ENCODE results near the gene LLPH. TPM values are rescaled to one million over a fixed set of nuclear protein-coding genes. Genes with fewer than 3 reads are reported as not detected.

LLPH gene
- total and polyA plus RNA-seq, 7 donors: 13.4 to 57.1 (median 24.1) TPM

DNA sequence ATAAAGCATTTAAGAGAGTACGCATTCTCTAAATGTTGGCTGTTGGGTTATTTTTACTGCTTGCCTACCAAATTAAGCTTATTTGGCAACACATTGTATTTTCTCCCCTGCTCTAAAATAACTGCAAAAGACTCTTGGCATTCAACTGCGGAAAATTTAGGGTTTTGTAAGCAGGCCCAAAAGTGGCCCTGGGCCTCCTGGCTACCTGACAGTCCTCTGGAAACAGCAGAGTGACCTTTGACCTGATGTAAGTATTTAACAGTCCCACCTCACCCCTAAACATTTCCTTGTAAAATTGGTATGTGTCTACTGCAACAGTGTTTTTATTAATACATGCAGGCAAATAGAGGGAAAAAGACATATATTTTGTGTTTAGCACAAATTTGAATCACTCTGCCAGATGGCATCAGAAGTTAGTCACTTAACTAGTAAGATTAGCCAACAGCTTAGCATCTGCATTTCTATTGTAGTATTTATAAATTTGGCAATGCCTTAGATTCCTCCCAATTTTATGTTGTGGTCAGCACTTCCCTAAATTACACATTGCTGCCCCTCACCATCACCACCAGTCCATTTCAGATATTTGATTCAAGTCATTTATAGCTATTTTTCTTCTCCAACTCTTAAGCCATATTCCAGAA is 11.2 kb downstream of the LLPH start:
- ATAC-seq (no peak), DNase-seq (no peak)
- no peaks in the 10 kb centered on the region for H3K9me3 ChIP-seq
- no peak overlapping the region for H3K4me3 ChIP-seq
- TF ChIP-seq, protein P1, sequence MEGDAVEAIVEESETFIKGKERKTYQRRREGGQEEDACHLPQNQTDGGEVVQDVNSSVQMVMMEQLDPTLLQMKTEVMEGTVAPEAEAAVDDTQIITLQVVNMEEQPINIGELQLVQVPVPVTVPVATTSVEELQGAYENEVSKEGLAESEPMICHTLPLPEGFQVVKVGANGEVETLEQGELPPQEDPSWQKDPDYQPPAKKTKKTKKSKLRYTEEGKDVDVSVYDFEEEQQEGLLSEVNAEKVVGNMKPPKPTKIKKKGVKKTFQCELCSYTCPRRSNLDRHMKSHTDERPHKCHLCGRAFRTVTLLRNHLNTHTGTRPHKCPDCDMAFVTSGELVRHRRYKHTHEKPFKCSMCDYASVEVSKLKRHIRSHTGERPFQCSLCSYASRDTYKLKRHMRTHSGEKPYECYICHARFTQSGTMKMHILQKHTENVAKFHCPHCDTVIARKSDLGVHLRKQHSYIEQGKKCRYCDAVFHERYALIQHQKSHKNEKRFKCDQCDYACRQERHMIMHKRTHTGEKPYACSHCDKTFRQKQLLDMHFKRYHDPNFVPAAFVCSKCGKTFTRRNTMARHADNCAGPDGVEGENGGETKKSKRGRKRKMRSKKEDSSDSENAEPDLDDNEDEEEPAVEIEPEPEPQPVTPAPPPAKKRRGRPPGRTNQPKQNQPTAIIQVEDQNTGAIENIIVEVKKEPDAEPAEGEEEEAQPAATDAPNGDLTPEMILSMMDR (IDR thresholded peaks at IDR 0.05): no peak
- H3K36me3 ChIP-seq (ENCODE audit: insufficient read depth in 1 of 2, low read depth in 1 of 2): peaks cover 4 to 38% of the 10 kb centered on the region in 2 donors
- H3K27me3 ChIP-seq (ENCODE audit: insufficient read depth in 3 of 3, low read length in 2 of 3): no peaks in the 10 kb centered on the region
- H3K4me1 ChIP-seq: no peaks in the 10 kb centered on the region
- H3K27ac ChIP-seq: no peak overlapping the region
- WGBS, 3 donors: 71 to 76% (median 72%) methylated on average over 2 of the region's 2 CpGs
- intact Hi-C loops (cut with DNase I): no loop called here

- ATAC-seq: no peak
- intact Hi-C loops (cut with DNase I): no loop called here
Observed at GRCh38 chr12:66118240-66118891, 12.2 kb downstream of the LLPH start.

DNA sequence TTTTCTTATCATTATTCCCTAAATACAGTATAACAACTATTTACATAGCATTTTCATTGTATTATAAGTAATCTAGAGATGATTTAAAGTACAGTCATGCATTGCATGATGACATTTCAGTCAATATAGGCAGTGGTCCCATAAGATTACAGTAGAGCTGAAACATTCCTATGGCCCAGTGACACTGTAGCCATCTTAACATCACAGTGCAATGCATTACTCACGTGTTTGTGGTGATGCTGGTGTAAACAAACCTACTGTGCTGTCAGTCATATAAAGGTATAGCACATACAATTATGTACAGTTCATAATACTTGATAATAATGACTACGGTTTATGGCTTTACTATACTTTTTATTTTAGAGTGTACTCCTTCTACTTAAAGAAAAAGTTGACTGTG is 13.3 kb downstream of the LLPH start:
- intact Hi-C loops (cut with DNase I): no loop called here
- ATAC-seq: no peak
- 90 to 93% (median 91%) methylated on average over 2 of the region's 2 CpGs for WGBS, 3 donors

More at GRCh38 chr12:66118240-66118891, 12.2 kb downstream of the LLPH start:
- Histone ChIP-seq H3K4me1 (no peaks in the 10 kb centered on the region), H3K4me3 (no peak overlapping the region), H3K36me3 (ENCODE audit: insufficient read depth in 1 of 2, low read depth in 1 of 2) (peaks cover 2 to 28% of the 10 kb centered on the region in 2 donors), H3K9me3 (no peaks in the 10 kb centered on the region), H3K27ac (no peak overlapping the region), H3K27me3 (ENCODE audit: insufficient read depth in 3 of 3, low read length in 2 of 3) (no peaks in the 10 kb centered on the region)
- no peak for DNase-seq
- TF ChIP-seq, protein P1 (IDR thresholded peaks at IDR 0.05): no peak
- WGBS, 3 donors: 94 to 97% (median 94%) methylated on average over 8 to 9 of the region's 9 CpGs

DNA sequence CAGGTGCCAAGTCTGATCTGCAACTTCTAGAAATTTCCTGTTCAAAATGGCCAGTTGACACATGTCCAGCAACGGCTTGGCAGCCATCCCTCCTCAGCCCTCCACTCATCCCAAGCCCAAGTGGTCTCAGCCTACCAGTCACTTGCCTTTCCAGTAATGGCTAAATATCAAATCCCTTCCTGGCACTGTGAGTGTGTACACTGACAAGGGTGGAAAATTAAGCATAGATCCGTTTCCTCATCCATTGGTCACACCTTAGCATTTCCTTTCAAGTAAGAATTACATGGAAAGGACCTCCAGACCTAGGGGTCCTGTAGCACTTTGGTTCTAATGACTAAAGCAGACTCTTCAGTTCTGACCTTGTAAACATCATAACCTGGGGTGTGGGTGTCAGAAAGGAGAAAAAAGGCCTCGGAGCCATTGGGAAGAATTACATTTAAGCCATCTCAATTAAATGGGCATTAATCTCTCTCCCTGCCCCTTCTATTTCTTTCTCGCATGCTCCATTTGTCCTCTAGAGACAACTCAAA is 15.4 kb downstream of the LLPH start:
- H3K4me1 ChIP-seq: no peaks in the 10 kb centered on the region
- 19 to 27% (median 22%) methylated on average over 4 of the region's 4 CpGs for WGBS, 3 donors
- no peak for ATAC-seq
- TF ChIP-seq, protein P1 (IDR thresholded peaks at IDR 0.05): no peak
- no peaks in the 10 kb centered on the region for H3K27me3 ChIP-seq (ENCODE audit: insufficient read depth in 3 of 3, low read length in 2 of 3)
- H3K27ac ChIP-seq: no peak overlapping the region
- H3K4me3 ChIP-seq: no peak overlapping the region
- H3K9me3 ChIP-seq: no peaks in the 10 kb centered on the region
- no peak for DNase-seq
- peaks cover under 1 to 3% of the 10 kb centered on the region in 2 donors for H3K36me3 ChIP-seq (ENCODE audit: insufficient read depth in 1 of 2, low read depth in 1 of 2)
- intact Hi-C loops (cut with DNase I): no loop called here

More for the DNA sequence above, 13.3 kb downstream of the LLPH start:
- no peak for DNase-seq
- Histone ChIP-seq H3K9me3 (no peaks in the 10 kb centered on the region), H3K36me3 (ENCODE audit: insufficient read depth in 1 of 2, low read depth in 1 of 2) (peaks cover 2 to 16% of the 10 kb centered on the region in 2 donors), H3K4me1 (no peaks in the 10 kb centered on the region), H3K4me3 (no peak overlapping the region), H3K27ac (no peak overlapping the region), H3K27me3 (ENCODE audit: insufficient read depth in 3 of 3, low read length in 2 of 3) (no peaks in the 10 kb centered on the region)
- TF ChIP-seq, protein P1 (IDR thresholded peaks at IDR 0.05): no peak

All from psoas muscle (tissue), 8 donors.